A375 (cell line): Measurements from ENCODE around the gene GPR176. TPM values are rescaled to one million over a fixed set of nuclear protein-coding genes. Genes with fewer than 3 reads are reported as not detected.

ENCODE experiments used
- small RNA-seq: library from RNA; depleted of rRNA; stranded (forward); fragments of <200 nt; gene quantifications from one replicate; pipeline ENCODE3, GENCODE V24; 2014
- total RNA-seq: library from RNA; depleted of rRNA; stranded (reverse); fragments of >200 nt; shearing (Covaris generic); gene quantifications from 2 replicates; pipeline ENCODE4 v1.2.3, GENCODE V29; 2014; rRNA removed

Gene GPR176
- total RNA-seq = 21.1 and 22.0 TPM in 2 replicates

GRCh38 chr15:39919748-39920509, at the start of gene GPR176:
TSS of gene GPR176 (minus strand) at chr15:39920266. CDS start at chr15:39920026, 240 bp downstream.

GRCh38 chr15:39782441-39783138, 137.5 kb downstream of the GPR176 start, which contains the start of gene FSIP1:
TSS of gene FSIP1 (minus strand) at chr15:39782841. CDS start at chr15:39776524, 6,317 bp downstream.

Small RNA genes within 50 kb of the gene (small RNA-seq; reads per million reads assigned to genes)
- gene RF00019 = not detected

Other genes starting within 250 kb of the GPR176 start
- gene FSIP1, start 137.4 kb downstream of the GPR176 start, total RNA-seq = 1.6 and 2.6 TPM in 2 replicates
- gene EIF2AK4, start 13.8 kb upstream of the GPR176 start, total RNA-seq = 50.4 and 62.5 TPM in 2 replicates
- 479 and 499 TPM in 2 replicates for gene SRP14, start 118.9 kb upstream of the GPR176 start, total RNA-seq
- 4.8 and 8.1 TPM in 2 replicates for gene BMF, start 188.6 kb upstream of the GPR176 start, total RNA-seq
- gene BUB1B, start 240.8 kb upstream of the GPR176 start, total RNA-seq = 54.6 and 74.5 TPM in 2 replicates